Neural crest cell (in vitro differentiated cells): ENCODE data around the gene TXNDC2. TPM values are rescaled to one million over a fixed set of nuclear protein-coding genes. Genes with fewer than 3 reads are reported as not detected.

Source experiments
- DNase-seq: peaks from one replicate; pipeline ENCODE4 v3.0.0; 2021; ENCODE audit warnings: low read depth, mixed read lengths, low spot score
- H3K27ac Mint-ChIP-seq: one replicate; pipeline ENCODE4 v1.8.0; 2021; ENCODE audit warnings: mild to moderate bottlenecking, mixed read lengths; ENCODE audit not compliant: unreplicated experiment
- H3K27me3 Mint-ChIP-seq: 2 replicates; pipeline ENCODE4 v1.8.0; 2021; ENCODE audit warnings: low read depth, mild to moderate bottlenecking, mixed read lengths
- H3K36me3 Mint-ChIP-seq: 2 replicates; pipeline ENCODE4 v1.8.0; 2021; ENCODE audit warnings: low read depth, mild to moderate bottlenecking, mixed read lengths
- H3K4me1 Mint-ChIP-seq: 2 replicates; pipeline ENCODE4 v1.8.0; 2021; ENCODE audit warnings: mixed read lengths
- H3K4me3 Mint-ChIP-seq: one replicate; pipeline ENCODE4 v1.8.0; 2021; ENCODE audit warnings: mild to moderate bottlenecking, mixed read lengths
- H3K9me3 Mint-ChIP-seq: 2 replicates; pipeline ENCODE4 v1.8.0; 2021; ENCODE audit warnings: mixed read lengths
- total RNA-seq: library from RNA; stranded (reverse); gene quantifications from 2 replicates; pipeline ENCODE4 v1.2.1, GENCODE V29; 2021
- TF ChIP-seq, protein P1 (sequence below): fragments of 200-600 bp; sonication (generic); conservative IDR thresholded peaks from 2 replicates; pipeline ENCODE4 v1.5.0; 2021; ENCODE audit warnings: antibody characterized with exemption, mild to moderate bottlenecking

The TXNDC2 gene
- total RNA-seq, 1 donor from 2014 or later: not detected

DNA sequence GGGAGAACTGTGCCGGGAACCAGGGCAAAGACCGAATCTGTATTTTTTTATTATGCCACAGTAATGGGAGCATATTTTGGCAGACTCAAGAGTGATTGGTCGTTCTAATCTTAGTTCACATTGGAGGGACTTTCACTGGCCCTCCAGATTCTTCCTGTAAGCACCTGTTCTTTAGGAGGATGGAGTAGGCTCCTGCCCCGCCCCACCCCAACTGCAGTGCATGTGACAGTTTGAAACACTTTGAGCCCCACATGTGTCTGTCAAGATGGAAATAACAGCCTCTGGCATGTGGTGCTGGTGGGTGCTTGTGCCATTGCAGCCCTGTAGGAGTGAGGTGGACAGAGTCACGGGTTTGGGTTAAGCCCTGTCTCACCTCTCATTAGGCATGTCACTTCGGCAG is 43.3 kb upstream of the TXNDC2 start:
- no peaks in the 10 kb centered on the region for H3K27me3 Mint-ChIP-seq
- TF ChIP-seq, protein P1, sequence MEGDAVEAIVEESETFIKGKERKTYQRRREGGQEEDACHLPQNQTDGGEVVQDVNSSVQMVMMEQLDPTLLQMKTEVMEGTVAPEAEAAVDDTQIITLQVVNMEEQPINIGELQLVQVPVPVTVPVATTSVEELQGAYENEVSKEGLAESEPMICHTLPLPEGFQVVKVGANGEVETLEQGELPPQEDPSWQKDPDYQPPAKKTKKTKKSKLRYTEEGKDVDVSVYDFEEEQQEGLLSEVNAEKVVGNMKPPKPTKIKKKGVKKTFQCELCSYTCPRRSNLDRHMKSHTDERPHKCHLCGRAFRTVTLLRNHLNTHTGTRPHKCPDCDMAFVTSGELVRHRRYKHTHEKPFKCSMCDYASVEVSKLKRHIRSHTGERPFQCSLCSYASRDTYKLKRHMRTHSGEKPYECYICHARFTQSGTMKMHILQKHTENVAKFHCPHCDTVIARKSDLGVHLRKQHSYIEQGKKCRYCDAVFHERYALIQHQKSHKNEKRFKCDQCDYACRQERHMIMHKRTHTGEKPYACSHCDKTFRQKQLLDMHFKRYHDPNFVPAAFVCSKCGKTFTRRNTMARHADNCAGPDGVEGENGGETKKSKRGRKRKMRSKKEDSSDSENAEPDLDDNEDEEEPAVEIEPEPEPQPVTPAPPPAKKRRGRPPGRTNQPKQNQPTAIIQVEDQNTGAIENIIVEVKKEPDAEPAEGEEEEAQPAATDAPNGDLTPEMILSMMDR: no peak
- no peak overlapping the region for H3K27ac Mint-ChIP-seq
- peaks cover 2% of the 10 kb centered on the region for H3K36me3 Mint-ChIP-seq
- H3K4me1 Mint-ChIP-seq: peaks cover 3% of the 10 kb centered on the region
- no peak for DNase-seq
- H3K9me3 Mint-ChIP-seq: peaks cover 4% of the 10 kb centered on the region
- H3K4me3 Mint-ChIP-seq: no peak overlapping the region

DNA sequence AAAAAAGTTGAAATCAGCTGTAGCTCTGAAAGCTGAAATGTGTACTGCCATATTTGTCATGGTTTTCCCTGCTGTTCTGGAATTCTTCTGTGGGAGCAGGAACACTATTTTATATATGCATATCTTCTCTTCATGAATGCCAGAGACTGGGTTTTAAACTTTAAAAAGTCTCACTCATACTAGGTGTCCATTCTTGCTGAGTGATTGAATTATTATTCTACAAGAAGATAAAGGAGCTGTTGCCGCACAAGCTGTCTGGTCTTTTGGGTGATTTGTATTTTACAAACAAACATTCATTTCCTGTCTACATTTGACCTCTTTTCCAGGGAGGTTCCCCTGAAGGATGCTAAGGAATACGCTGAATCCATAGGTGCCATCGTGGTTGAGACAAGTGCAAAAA is 40.5 kb upstream of the TXNDC2 start:
- DNase-seq: no peak
- Mint-ChIP-seq H3K4me3 (no peak overlapping the region), H3K36me3 (no peaks in the 10 kb centered on the region), H3K27ac (no peak overlapping the region), H3K4me1 (no peaks in the 10 kb centered on the region), H3K27me3 (no peaks in the 10 kb centered on the region), H3K9me3 (peaks cover 4% of the 10 kb centered on the region)
- TF ChIP-seq, protein P1: no peak

GRCh38 chr18:9846162-9846925 is 39.4 kb upstream of the TXNDC2 start:
- Mint-ChIP-seq H3K9me3 (peaks cover 4% of the 10 kb centered on the region), H3K27ac (no peak overlapping the region), H3K4me3 (no peak overlapping the region), H3K4me1 (no peaks in the 10 kb centered on the region), H3K36me3 (no peaks in the 10 kb centered on the region), H3K27me3 (no peaks in the 10 kb centered on the region)
- TF ChIP-seq, protein P1: no peak
- DNase-seq: no peak

DNA sequence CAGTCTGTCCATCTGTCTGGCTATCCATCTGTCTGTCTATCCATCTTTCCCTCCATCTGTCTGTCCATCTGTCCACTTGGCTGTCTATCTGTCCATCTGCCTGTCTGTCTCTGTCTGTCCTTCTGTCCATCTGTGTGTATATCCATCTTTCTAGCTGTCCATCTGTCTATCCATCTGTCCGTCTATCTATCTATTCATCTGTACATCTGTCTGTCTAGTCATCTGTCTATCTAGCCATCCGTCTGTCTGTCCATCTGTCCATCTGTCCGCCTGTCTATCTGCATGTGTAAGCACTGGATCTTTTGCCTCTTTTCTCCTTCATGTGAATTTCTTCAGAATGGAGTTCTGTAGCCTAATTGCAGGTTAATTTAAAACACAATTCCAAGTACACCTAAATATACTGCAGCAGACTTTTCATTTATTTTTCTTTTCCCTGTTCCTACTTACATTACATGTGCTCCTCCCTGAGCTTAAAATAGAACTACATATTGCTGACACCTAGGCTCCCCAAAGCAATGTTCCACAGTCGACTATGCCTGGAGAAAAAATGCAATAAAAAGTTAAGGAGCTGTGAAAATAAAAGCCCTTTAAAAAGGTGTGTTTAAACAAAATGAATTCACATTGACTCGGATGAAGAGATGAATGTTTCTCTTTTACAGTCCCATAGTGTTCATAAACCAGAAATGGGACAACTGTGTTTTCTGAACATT is 37.4 kb upstream of the TXNDC2 start:
- Mint-ChIP-seq H3K9me3 (peaks cover 2% of the 10 kb centered on the region), H3K4me1 (no peaks in the 10 kb centered on the region), H3K4me3 (no peak overlapping the region), H3K27ac (no peak overlapping the region), H3K36me3 (peaks cover 2% of the 10 kb centered on the region), H3K27me3 (no peaks in the 10 kb centered on the region)
- TF ChIP-seq, protein P1: no peak
- no peak for DNase-seq

GRCh38 chr18:9849407-9850283 is 36.1 kb upstream of the TXNDC2 start:
- DNase-seq: no peak
- Mint-ChIP-seq H3K36me3 (peaks cover 3% of the 10 kb centered on the region), H3K27me3 (no peaks in the 10 kb centered on the region), H3K27ac (no peak overlapping the region), H3K4me1 (no peaks in the 10 kb centered on the region), H3K4me3 (no peak overlapping the region), H3K9me3 (peaks cover 4% of the 10 kb centered on the region)
- TF ChIP-seq, protein P1: no peak
